ENCODE measurements around the gene EEF2K.

DNA sequence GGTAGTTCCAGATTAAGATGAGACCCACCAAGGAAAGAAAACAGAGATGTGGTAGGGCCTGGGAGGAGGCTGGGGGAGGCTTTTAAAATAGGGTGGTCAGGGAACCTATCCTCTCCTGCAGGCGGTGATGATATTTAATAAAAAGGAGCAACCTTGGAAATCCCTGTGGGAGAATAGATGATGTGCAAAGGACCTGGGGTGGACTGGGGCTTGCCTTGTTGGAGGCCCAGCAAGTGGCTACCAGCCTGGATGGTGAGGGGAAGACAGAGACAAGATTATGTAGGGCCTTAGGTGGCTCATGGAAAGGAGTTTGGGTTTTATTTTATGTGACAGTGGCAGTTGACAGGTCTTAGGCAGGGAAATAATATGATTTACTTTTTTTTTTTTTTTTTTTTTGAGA lies 93.0 kb downstream of the EEF2K start:
- TF ChIP-seq GATA3 (IDR thresholded peaks at IDR 0.05; ENCODE audit: low read depth, low read length) (no peak), GATA2 (IDR thresholded peaks at IDR 0.05; ENCODE audit: low read depth, low read length) (no peak)
